GM10248 (cell line): Measurements from ENCODE around the gene SNX19.

Experiments
- CTCF ChIA-PET: fragments of 300-600 bp; sonication (Branson Sonifier 250); formaldehyde crosslinking; extraction: SDS; loops from one replicate; lab custom pipeline; 2021; ENCODE audit warnings: antibody characterized with exemption; lab: Yijun Ruan, JAX
- POLR2A ChIA-PET: fragments of 350-650 bp; sonication (Branson Sonifier 250); formaldehyde crosslinking; extraction: SDS; loops from one replicate; lab custom pipeline; 2020; ENCODE audit warnings: antibody characterized with exemption; lab: Yijun Ruan, JAX
- DNase-seq: peaks from one replicate; pipeline ENCODE4 v3.0.0; 2012; ENCODE audit errors: extremely low spot score
- TF ChIP-seq, protein P1 (sequence below): IDR thresholded peaks from 2 replicates; pipeline ENCODE4 v1.5.1; 2012; ENCODE audit warnings: mild to moderate bottlenecking, low read depth; ENCODE audit errors: extremely low read depth, missing control alignments, control extremely low read depth

SNX19 gene

GRCh38 chr11:130916910-130917309 is 631 bp upstream of the SNX19 start:
- POLR2A ChIA-PET, result interaction anchor here (0.7 kb wide), 1 partner anchor 19 kb away, joined by 3 read pairs; no protein-coding TSS in a partner anchor
- CTCF ChIA-PET, result interaction anchor here (0.6 to 4.7 kb wide), 22 partner anchors 8 to 761 kb away, joined by 3 to 70 read pairs (median 4); no protein-coding TSS in a partner anchor
- no peak for DNase-seq

DNA sequence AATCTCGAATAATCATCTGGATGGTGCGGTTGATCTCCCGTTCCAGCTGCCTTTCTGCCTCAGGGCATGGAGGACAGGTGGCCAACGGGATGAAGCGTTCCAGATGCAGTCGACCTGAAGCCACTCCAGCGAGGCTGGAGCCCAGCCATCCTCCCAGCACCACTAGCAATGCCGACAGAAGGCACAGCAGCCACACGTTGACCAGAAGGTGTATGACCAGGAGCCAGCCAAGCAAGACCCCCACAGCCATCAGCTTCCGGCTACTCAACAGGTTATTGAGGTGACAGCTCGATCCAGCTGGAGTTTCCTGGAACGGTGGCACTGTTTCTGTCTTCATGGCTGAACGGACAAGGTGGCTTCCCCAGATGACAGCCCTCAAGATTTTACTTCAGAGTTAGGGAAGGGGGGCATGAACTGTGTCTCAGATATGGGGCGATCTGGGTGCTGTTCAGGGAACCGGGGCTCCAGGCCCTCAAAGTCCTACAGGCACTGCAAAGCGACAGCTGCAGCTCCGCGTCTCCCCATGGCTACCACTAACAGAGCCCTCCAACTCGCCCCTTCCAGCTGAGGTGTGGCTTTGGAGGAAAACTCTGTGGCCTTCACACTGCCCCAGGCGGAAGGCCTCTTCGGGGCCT is 559 bp downstream of the SNX19 start:
- DNase-seq, result no peak
- ChIA-PET POLR2A (no interaction called here), CTCF (interaction anchor here (0.9 to 4.7 kb wide), 19 partner anchors 9 to 779 kb away, joined by 3 to 70 read pairs (median 4); no protein-coding TSS in a partner anchor)
- TF ChIP-seq, protein P1, sequence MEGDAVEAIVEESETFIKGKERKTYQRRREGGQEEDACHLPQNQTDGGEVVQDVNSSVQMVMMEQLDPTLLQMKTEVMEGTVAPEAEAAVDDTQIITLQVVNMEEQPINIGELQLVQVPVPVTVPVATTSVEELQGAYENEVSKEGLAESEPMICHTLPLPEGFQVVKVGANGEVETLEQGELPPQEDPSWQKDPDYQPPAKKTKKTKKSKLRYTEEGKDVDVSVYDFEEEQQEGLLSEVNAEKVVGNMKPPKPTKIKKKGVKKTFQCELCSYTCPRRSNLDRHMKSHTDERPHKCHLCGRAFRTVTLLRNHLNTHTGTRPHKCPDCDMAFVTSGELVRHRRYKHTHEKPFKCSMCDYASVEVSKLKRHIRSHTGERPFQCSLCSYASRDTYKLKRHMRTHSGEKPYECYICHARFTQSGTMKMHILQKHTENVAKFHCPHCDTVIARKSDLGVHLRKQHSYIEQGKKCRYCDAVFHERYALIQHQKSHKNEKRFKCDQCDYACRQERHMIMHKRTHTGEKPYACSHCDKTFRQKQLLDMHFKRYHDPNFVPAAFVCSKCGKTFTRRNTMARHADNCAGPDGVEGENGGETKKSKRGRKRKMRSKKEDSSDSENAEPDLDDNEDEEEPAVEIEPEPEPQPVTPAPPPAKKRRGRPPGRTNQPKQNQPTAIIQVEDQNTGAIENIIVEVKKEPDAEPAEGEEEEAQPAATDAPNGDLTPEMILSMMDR, result no peak

More at GRCh38 chr11:130916910-130917309, 631 bp upstream of the SNX19 start:
- TF ChIP-seq, protein P1, result no peak

DNA sequence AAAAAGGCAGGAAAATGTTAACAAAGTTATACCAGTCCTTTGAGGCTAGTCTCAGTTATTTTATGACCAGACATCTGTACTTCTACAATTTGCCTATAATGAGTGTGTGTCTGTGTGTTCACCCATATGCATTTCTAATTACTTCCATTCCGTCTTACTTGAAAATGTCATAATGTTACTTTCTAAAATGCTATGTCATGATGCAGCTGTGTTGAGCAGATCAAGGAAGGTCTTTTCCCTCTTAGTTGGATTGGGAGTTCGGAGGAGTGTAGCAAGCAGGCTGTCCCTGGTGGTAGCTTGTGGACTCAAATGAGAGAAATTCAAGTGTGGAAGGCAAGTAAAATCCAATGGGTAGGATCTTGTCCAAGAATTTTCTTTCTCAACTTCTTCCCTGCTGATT is 3.0 kb downstream of the SNX19 start:
- DNase-seq, result no peak
- TF ChIP-seq, protein P1, result no peak
- ChIA-PET CTCF (interaction anchor here (0.9 to 4.7 kb wide), 3 partner anchors 11 to 51 kb away, joined by 3 to 70 read pairs (median 4); no protein-coding TSS in a partner anchor), POLR2A (no interaction called here)

DNA sequence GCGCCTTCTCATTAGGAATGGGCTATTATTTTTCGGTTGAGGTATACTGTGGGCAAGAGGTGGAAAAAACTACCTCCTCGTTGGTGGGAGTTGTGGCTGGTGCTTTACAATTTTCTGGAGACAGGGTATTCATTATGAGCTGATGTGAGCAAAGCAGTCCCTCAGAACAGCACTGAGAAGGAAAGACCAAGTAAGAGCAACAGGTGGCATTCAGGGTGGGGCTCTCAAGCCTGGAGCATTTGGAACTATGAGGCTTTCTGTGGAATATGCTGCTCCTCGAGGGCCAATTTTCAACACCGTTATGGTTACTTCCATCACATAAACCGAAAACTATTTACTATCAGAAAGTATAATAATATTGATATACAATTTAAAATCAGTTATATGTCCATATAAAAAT is 3.7 kb downstream of the SNX19 start:
- CTCF ChIA-PET, result interaction anchor here (0.8 to 0.9 kb wide), 2 partner anchors 10 to 16 kb away, joined by 3 to 4 read pairs; no protein-coding TSS in a partner anchor
- DNase-seq, result no peak
- POLR2A ChIA-PET, result no interaction called here
- TF ChIP-seq, protein P1, result no peak

DNA sequence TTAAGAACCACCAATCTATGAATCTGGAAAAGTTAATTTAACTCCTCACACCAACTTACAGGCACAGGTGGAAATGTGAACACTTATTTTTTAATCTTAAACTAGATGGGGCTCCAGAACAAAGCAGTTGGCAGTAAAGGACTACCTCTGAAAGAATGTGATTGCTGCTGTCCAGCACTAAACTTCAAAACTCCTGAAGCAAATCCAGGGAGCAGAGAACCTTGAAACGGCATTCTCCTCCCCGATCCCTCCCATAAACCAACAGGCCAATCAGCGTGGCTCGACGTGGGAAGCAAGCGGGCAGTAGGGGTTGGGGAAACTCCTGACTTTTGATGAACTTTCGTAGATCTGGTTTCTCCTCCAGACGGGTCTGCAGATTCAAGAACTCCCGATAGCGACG is 5.0 kb downstream of the SNX19 start:
- ChIA-PET CTCF (interaction anchor here (1.2 to 3.8 kb wide), 2 partner anchors 15 to 17 kb away, joined by 4 to 18 read pairs; no protein-coding TSS in a partner anchor), POLR2A (no interaction called here)

DNA sequence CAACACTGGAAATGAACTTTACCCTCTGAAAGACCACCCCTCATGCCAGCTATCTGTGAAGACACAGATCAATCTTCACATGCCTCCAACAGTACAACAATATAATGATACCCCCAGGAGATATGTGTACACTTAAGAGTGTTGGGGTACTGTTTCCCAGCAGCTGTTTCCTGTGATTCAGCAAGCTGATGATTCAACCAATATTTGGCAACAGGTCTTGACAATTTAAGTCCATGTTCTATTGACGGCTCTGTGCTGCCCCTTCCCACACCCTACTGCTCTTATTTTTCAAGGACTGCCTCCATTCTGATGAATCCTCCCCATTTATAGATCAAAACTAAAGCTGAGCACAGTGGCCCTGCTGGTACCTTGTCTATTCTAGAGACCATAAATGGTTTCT is 6.6 kb downstream of the SNX19 start:
- DNase-seq, result no peak
- POLR2A ChIA-PET, result no interaction called here
- CTCF ChIA-PET, result interaction anchor here (0.7 to 3.8 kb wide), 3 partner anchors 16 to 475 kb away, joined by 3 to 18 read pairs (median 4); no protein-coding TSS in a partner anchor

More for the DNA sequence above, 5.0 kb downstream of the SNX19 start:
- TF ChIP-seq, protein P1, result no peak
- no peak for DNase-seq

More for the DNA sequence above, 6.6 kb downstream of the SNX19 start:
- TF ChIP-seq, protein P1, result no peak
